Astrocyte of the spinal cord (primary cell): ENCODE results near the gene KIF16B.

Source experiments
- DNase-seq: peaks from one replicate; pipeline ENCODE4 v3.0.0; 2011; ENCODE audit warnings: low read depth, low spot score
- H3K4me3 ChIP-seq: 2 replicates; pipeline ENCODE4 v1.5.1; 2011; ENCODE audit warnings: low read depth, mild to moderate bottlenecking, low read length, moderate library complexity
- CTCF ChIP-seq: IDR thresholded peaks from 2 replicates; pipeline ENCODE4 v1.5.1; 2012; ENCODE audit warnings: low read depth, mild to moderate bottlenecking, low read length, inconsistent platforms
- in situ Hi-C: cut with HindIII; loops from 2 replicates; pipeline ENCODE4 v1.10.0; 2017; ENCODE audit warnings: low sequenced_read_pairs

KIF16B gene

DNA sequence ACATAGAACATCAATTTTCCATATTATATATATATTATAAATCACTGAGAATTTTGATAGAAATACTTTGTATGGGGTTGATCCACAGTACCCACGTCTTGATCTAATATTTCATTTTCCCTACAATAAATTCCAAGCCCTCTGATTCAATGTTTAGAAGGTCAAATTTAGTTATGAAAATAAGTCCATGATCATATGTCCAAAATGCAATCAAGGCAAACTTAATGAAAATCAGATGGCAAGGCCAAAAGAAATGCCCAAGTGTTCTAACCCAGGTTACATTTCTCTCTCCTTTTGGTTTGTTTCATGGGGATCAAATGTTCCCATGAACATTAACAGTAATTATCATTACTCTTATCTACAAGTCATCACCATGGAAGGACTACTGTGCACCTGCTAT lies 203.8 kb downstream of the KIF16B start:
- H3K4me3 ChIP-seq: no peak overlapping the region
- TF ChIP-seq CTCF: no peak
- in situ Hi-C loops: no loop called here
- DNase-seq: no peak

DNA sequence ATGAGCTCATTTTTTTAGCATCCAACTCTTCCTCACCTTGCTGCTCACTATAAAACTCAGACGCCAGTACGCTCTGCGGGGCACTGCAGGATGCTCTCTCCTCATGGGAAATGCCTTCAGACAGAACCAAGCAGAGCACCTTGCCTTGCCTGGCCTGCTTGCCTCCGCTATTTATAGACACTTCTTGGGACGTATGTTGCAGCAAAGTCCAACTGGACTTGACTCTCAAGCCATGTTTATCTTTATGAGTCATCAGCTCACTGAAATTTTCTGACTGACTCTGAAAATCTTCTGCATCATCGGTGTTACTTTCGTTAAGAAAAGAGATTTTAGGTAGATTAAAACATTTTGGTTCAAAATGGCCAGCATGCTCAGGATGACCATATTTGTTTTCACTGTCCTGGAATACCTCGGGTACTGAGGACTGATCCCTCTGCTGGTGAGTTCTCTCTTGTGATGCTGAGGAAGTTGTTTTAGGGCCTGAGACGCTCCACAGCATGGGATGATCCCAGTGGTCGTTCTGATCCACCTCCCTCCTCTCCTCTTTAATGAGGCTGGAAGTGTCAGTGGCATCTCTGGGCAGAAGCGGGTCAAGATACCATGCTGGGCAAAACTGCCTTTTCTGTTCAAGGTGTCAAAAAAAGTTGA lies 204.5 kb downstream of the KIF16B start:
- in situ Hi-C loops: no loop called here
- peak; percentile 59 for DNase-seq
- TF ChIP-seq CTCF: no peak
- no peak overlapping the region for H3K4me3 ChIP-seq

DNA sequence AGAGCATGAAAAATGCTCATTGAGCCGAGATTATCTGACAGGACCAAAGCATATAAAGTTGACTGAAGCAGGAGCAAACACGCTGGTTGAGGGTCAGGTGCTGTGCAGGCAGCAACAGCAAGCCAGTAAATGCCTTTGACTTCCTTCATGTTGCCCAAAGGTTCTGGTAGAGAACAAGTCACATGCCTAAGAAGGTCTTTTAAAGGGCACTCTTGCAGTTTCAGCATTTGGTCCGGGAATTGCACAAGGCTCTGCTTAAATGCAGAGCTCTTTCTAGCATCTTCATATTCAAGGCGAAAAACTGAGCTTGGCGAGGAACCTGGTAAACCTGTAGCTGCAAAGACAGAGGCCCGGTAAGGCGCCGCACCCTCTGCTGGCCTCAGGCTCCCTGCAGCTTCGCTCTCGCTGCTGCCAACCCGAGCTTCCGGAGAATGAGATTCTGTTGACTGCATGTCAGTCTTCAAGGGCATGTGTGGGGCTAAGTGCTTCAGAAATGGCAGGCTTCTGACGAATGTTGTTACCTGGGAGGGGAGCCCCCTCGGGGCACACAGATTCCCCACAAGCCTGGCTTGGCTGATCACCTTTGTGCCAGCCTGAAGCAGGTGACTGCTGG lies 205.2 kb downstream of the KIF16B start:
- in situ Hi-C loops: no loop called here
- no peak for DNase-seq
- no peak overlapping the region for H3K4me3 ChIP-seq
- no peak for TF ChIP-seq CTCF

DNA sequence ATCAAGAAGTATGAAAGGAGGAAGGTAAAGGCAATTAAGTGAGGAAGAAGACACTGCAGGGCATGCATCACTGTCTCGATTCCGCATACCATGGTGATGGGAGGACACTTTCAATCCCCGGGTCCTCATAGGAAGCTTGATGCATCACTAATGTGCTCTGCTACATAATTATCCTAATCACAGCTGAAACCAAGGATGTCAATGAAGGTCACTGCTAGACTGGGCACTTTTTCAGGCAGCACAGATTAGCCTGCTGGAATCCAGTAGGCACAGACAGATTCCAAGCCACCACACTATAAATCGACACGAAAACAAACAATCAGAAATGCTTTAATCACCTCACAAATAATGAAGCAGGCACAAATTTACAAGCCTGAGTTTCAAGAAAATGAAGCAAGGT lies 206.7 kb downstream of the KIF16B start:
- no peak for DNase-seq
- in situ Hi-C loops: no loop called here
- TF ChIP-seq CTCF: no peak
- H3K4me3 ChIP-seq: no peak overlapping the region

DNA sequence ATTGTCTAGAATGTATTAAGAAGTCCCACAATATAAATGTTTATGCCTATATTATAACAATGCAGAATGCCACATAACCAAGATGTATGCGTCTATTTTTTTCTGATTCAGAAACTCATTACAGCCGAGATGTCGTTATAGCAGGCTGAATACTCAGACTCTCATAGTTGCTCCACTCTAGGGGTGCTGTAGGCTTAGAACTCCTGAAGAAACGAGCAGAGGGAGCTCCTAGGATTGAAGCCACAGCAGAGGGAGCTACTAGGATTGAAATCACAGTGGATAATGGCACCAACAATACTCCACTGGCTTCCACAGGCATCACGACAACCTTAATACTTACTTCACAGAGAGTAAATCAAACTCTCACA lies 208.9 kb downstream of the KIF16B start:
- DNase-seq: no peak
- in situ Hi-C loops: no loop called here
- H3K4me3 ChIP-seq: no peak overlapping the region
- TF ChIP-seq CTCF: no peak

DNA sequence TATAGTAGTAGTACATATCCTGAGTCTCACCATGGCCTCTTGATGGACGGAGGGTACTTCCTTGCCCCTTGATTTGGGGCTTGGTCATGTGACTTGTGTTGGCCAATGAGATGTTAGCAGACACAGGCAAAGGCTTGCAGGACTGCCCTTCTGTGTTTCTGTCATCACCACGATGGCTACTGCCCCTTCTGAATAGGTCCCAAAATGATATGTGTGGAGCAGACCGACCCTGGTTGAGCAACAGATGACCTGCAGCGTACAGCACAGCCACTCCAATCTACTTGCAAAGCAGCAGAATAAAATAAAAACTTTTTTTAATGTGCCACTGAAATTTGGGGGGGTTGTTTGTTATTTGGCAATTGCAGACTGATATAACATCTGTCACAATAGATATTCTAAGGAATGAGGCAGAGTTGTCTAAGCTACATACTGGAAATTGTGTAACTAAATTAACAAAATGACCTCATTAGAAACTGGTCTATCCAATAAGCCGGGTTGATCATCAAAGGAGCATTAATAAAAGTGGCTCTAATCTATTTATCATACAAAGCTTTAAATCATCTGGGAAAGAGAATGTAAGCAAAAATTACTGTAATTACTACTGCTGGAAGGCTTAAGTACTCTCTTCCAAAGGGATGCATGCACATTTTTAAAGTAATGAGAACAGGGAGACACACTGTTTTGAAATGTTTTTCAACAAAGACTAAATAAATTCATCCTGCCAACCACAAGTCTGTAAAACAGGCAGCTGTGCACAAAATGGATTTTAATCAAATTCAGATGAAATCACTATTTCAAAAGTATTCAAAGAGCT lies 209.5 kb downstream of the KIF16B start:
- DNase-seq: no peak
- TF ChIP-seq CTCF: no peak
- H3K4me3 ChIP-seq: no peak overlapping the region
- in situ Hi-C loops: no loop called here
